ENCODE data around the gene XRCC4.
A peak's percentile ranks its signal among the peaks of the same experiment; 100 is the strongest.
"Not testable (repeated sequence)": the region's sequence is repeated elsewhere in the genome, so short reads cannot be mapped to it uniquely, and the experiment has no call there.

Gene XRCC4

GRCh38 chr5:83076742-83077661 lies at the start of gene XRCC4, which contains the start of gene TMEM167A:
Gene XRCC4 (plus strand): TSS chr5:83077547. CDS start chr5:83104920, 27,373 bp downstream.
Gene TMEM167A (minus strand): TSS chr5:83077394. CDS start chr5:83077323, 71 bp downstream.
- peak within 1 kb of the TSS; percentile 64 for H3K27ac ChIP-seq
- peak; percentile 93 for DNase-seq (ENCODE audit: low read depth, low spot score)

- H3K27ac ChIP-seq = no peak overlapping the region
- peak; percentile 5 for DNase-seq (ENCODE audit: low read depth, low spot score)
These were observed 47.4 kb upstream of the XRCC4 start for GRCh38 chr5:83029912-83030311.

- H3K27ac ChIP-seq = no peak overlapping the region
- no peak for DNase-seq (ENCODE audit: low read depth, low spot score)
These were observed 46.0 kb upstream of the XRCC4 start for GRCh38 chr5:83031381-83031780.

- no peak for DNase-seq (ENCODE audit: low read depth, low spot score)
- H3K27ac ChIP-seq = no peak overlapping the region
These were observed 43.3 kb upstream of the XRCC4 start for GRCh38 chr5:83034036-83034435.

- H3K27ac ChIP-seq = no peak overlapping the region
- no peak for DNase-seq (ENCODE audit: low read depth, low spot score)
These were observed 42.7 kb upstream of the XRCC4 start for GRCh38 chr5:83034528-83035207.

GRCh38 chr5:83035373-83036100 lies 41.8 kb upstream of the XRCC4 start:
- DNase-seq (ENCODE audit: low read depth, low spot score) = no peak
- no peak overlapping the region for H3K27ac ChIP-seq

- no peak overlapping the region for H3K27ac ChIP-seq
- DNase-seq (ENCODE audit: low read depth, low spot score) = no peak
These were observed 40.3 kb upstream of the XRCC4 start for GRCh38 chr5:83036991-83037575.

GRCh38 chr5:83038924-83039323 lies 38.4 kb upstream of the XRCC4 start:
- no peak for DNase-seq (ENCODE audit: low read depth, low spot score)
- no peak overlapping the region for H3K27ac ChIP-seq

- no peak overlapping the region for H3K27ac ChIP-seq
- DNase-seq (ENCODE audit: low read depth, low spot score) = no peak
These were observed 34.8 kb upstream of the XRCC4 start for GRCh38 chr5:83042507-83042906.

- no peak for DNase-seq (ENCODE audit: low read depth, low spot score)
- H3K27ac ChIP-seq = no peak overlapping the region
These were observed 32.4 kb upstream of the XRCC4 start for GRCh38 chr5:83044926-83045325.

GRCh38 chr5:83048277-83048676 lies 29.1 kb upstream of the XRCC4 start:
- DNase-seq (ENCODE audit: low read depth, low spot score) = no peak
- no peak overlapping the region for H3K27ac ChIP-seq

- no peak overlapping the region for H3K27ac ChIP-seq
- DNase-seq (ENCODE audit: low read depth, low spot score) = no peak
These were observed 28.5 kb upstream of the XRCC4 start for GRCh38 chr5:83048811-83049210.

GRCh38 chr5:83049370-83049885 lies 27.9 kb upstream of the XRCC4 start:
- DNase-seq (ENCODE audit: low read depth, low spot score) = no peak
- no peak overlapping the region for H3K27ac ChIP-seq

GRCh38 chr5:83050723-83051340 lies 26.5 kb upstream of the XRCC4 start:
- no peak overlapping the region for H3K27ac ChIP-seq
- no peak for DNase-seq (ENCODE audit: low read depth, low spot score)

GRCh38 chr5:83055166-83055565 lies 22.2 kb upstream of the XRCC4 start:
- H3K27ac ChIP-seq = no peak overlapping the region
- DNase-seq (ENCODE audit: low read depth, low spot score) = no peak

GRCh38 chr5:83058726-83059125 lies 18.6 kb upstream of the XRCC4 start:
- H3K27ac ChIP-seq = no peak overlapping the region
- DNase-seq (ENCODE audit: low read depth, low spot score) = no peak

GRCh38 chr5:83059341-83059740 lies 18.0 kb upstream of the XRCC4 start:
- DNase-seq (ENCODE audit: low read depth, low spot score) = no peak
- no peak overlapping the region for H3K27ac ChIP-seq

GRCh38 chr5:83066548-83067110 lies 10.7 kb upstream of the XRCC4 start:
- no peak overlapping the region for H3K27ac ChIP-seq
- DNase-seq (ENCODE audit: low read depth, low spot score) = no peak

GRCh38 chr5:83067377-83067776 lies 10.0 kb upstream of the XRCC4 start:
- not testable (repeated sequence) for H3K27ac ChIP-seq; DNase-seq (ENCODE audit: low read depth, low spot score)

All from epithelial cell of prostate (primary cell).